ENCODE data around the gene RPL29.
"Not testable (repeated sequence)": the region's sequence is repeated elsewhere in the genome, so short reads cannot be mapped to it uniquely, and the experiment has no call there.

RPL29 gene

DNA sequence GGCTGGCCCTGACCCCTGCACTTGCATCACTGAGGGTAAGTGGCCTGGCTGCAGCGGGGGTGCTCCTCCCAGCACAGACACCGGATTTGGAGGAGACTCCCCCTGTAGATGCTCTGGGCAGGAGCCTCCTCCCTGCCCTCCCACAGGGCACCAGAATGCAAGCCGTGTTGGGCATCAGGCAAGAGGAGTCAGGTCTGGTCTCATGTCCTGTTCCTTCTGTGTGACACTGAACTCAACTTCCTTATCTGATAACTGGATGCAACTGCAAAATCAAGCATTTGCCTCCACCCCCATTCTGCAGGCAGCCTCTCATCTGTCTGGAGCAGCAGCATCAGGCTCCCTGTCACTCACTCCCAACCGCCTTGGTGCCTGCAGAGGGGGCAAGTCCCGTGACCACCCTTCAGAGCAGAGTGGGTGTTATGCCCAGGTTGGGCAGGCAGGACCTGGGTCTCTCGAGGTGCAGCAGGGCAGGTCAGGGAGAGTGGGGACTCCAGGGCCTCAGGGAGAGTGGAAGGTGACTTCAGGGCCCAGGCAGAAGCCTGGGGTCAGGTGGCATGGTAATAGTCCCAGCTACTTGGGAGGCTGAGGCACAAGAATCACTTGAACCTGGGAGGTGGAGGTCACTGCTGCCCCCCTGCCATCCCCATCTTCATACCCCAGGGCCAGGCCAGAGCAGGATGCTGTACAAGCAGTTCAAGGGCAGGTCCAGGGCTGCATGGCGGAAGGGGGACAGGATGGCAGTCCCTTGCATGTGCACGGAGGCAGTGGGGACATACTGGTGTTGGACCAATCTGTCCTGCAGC, 10.5 kb upstream of the RPL29 start:
- DNase-seq (ENCODE audit: low spot score): no peak

DNA sequence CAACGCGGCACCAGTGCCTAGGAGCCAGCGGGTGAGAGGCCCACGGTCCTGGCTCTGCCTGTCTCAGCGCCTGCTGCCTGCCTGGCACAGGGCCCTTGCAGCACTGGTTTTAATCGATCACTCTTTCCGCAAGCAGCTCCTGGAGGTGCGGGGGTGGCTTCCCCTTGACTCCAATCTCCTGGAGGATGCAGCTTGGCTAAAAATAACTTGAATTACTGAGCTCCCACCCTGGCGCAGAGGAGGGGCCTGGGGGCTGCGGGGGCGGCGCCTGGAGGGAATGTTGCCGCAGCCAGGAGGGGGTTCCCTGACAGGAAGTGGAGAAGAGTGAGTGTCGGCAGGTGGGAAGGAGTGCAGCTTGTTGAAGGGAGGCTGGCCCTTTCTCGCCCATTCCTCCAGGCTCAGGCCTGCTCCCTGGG, 9.9 kb upstream of the RPL29 start:
- DNase-seq (ENCODE audit: low spot score): peak; percentile 70

DNA sequence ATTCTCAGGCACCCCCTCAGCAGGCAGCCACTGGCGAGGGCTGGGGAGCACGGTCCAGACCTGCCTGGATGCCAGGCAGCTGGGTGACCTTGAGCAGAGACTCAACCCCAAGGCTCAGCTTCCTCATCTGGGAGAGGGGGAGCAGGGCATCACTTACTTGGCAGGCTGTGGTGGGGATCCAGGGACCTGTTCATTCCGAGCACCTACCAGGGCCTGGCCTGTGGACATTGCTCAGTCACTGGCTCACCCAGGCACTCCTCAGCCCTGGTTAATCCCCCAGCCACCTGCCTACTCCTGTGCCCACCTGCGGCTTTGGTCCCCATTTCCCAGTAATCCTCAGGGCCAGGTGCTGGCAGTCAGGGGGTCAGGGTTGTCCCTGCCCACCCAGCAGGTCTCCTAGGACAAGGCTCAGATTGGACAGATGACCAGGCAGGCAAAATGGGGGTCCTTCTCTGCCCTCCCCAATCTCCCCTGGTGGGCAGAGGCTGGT, 9.3 kb upstream of the RPL29 start:
- DNase-seq (ENCODE audit: low spot score): no peak

DNA sequence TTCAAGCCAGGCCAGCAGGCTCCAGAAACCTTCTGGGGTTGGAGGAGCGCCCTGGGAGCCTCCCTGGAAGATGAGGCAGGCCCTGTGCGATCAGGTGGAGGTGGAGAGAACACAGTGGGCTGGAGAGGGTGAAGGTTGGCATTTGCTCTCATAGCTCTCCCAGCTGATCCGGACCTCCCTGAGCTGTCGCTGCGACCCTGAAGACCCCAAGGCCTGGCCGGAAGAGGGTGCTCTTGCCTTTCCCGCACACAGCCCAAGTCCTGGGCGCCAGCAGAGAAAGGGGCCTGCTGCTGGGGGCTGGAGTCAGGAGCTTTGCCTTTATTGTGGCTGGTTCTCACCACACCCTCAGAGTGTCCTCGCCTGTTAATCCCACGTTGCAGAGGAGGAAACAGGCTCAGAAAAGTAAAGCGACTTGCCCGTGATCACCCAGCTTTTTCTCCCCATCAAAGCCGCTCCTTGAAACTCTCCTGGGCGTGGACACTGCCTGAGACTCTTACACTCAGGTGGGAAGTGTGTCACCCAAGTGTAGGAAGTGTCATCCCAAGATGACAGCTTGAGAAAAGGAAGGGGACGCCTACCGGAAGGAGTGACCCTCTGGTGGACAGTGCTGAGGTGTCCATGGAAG, 8.6 kb upstream of the RPL29 start:
- peak; percentile 91 for DNase-seq (ENCODE audit: low spot score)

DNA sequence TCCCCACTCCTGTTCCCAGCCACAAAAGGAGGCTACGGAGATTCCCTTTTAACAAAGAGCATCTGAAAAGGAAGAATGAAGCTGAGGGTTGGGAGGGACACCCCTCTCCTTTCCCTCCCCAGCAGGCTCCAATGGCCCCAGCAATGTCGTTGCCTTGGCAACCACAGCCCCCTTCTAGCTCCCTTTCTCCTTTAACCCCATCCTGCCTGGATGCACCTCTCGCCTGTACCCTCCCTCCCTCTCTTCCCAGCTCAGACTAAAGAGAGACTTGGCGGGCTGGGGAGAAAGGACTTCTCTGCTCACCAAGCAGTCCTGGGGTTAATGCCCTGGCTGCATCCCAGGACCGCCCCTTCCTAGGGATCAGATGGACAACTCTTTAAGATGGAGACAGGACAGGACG, 7.1 kb upstream of the RPL29 start:
- DNase-seq (ENCODE audit: low spot score): no peak

DNA sequence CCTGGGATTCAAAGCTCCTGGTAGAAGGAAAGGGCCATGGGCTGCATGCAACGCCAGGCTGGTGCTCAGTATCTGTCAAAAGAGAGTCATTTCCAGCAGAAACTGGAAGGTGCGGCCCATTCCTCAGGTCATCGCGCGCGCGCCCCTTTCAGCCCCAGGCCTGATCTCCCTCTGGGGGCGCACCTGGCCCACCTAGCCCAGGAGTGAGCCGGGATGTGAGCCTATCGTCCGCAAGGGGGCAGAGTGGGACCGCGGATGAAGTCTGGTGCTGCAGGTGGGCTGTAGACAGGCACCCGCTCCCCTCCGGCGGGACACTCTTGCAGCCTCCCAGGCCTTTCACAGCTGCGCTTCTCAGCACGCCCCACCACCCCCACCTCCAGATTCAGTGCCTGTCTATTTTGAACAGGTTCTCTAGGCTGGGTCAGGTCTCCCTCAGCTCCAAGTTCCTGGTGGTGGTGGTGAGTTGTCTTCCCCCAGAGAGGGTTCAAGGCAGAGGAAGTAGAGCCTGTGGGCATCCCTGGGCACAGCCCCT, 5.8 kb upstream of the RPL29 start:
- peak; percentile 91 for DNase-seq (ENCODE audit: low spot score)

DNA sequence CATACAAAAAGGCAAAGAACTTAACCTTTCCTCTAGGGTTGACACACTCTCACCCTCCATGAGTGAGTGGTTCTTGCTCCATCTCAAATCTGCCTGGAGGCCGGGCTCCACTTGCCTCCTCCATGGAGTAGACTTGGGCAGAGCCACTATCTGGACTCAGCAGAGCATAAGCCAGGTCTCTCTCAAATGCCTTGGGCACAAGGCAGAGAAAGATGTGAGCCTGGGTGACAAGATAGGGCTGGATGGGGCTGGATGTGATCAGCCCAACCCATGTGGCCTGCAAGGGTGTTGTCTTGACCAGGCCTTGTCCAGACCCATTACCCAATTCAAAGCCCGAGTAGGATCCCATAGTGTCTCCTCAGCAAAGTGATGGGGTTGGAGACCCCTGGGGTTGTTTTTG, 4.2 kb upstream of the RPL29 start:
- DNase-seq (ENCODE audit: low spot score): no peak

DNA sequence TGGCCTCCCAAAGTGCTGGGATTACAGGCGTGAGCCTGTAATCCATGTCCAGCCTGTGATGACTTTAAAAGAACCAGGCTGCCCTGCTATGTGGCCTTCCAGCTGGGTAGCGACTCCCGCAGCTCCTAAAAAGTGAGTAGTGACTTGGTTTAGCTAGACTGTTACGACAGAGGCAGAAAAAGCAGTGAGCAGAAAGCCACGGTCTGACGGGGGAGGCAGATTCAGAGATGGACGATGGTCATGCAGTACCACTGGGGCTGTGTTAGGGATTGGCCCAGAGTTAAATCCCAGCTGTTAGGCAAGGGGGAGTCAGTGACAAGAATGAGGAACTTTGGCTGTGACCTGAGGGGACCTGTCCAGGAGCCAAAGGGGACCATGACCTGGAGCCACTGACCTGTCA, 3.1 kb upstream of the RPL29 start:
- no peak for DNase-seq (ENCODE audit: low spot score)

DNA sequence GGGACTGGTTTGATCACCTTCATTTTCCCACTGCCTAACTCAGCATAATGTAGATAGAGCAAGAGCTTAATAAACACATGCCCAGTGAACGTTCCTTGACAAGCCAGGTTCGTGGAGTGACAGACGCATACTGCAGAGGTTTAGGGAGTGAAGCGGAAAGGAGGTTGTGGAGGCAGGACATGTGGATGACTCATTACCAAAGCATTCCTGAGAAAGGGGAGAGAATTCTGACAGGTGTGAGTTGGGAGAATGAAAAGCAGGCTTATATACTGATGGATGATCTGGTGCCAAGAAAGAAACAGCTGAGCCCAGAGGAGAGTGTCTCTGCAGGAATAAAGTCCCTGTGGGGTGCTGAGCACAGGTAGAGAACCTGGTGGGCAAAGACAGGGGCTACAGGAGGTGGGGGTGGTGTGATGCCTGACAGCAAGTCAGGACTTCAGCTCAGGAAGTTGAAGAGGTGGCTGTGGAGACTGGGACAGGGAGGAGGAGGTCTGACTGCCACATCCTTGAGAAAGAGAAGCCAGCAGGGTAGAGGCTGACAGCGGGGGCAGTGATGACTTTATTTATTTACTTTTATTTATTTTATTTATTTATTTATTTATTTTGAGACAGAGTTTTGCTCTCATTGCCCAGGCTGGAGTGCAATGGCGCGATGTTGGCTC, 2.4 kb upstream of the RPL29 start:
- no peak for DNase-seq (ENCODE audit: low spot score)

DNA sequence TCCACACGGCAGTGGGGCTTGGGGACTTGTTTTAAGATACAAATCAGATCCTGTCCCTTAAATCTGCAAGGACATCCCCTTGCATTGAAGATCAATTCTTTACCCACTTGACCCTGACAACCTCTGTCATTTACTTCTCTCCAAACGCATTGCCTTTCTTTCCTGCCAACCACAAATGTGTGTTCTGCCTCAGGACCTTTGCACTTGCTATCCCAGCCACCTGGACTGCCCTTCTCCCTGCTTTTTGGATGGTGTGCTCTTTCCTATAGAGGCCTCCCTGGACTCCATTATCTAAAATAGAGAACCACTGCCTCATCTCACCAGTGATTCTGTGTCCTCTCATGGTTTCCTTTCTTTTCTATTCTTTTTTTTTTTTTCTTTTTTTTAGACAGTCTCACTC, 1.5 kb upstream of the RPL29 start:
- DNase-seq (ENCODE audit: low spot score): no peak

DNA sequence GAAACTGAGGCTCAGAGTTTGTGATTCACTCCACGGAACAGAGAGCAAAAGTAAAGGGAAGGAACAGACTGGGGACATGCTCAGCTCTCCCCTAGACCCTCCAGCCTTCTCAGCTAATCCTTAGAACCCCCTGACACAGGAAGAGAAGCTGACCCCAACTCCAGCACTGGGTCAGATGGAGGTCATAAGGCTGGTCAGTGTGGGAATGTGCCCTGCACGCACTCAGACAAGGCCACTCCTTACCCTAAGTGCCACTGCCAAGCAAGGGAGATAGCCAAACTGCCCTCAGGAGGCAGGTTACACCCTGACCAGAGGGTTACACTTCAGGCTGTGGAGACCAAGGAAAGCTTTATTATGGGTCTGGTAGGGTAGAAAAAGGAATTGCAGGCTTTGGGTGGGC, 1.2 kb downstream of the RPL29 start:
- no peak for DNase-seq (ENCODE audit: low spot score)

DNA sequence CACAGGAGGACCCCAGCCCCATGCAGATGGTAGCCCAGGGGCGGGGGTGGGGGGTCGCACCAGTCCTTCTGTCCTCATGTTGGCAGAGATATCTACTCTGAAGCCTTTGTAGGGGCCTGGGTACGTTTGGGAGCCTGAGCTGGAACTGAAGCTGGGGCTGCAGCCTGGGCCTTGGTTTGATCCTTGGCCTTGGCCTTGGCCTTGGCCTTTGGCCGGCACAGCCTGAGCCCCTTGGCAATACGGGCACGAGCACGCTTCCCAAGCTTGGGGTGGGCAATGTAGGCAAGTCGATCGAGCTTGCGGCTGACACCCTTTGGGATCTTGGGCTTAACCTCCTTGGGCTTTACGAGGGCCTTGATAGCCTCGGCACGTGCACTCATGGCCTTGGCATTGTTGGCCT, 2.0 kb downstream of the RPL29 start:
- DNase-seq (ENCODE audit: low spot score): not testable (repeated sequence)

DNA sequence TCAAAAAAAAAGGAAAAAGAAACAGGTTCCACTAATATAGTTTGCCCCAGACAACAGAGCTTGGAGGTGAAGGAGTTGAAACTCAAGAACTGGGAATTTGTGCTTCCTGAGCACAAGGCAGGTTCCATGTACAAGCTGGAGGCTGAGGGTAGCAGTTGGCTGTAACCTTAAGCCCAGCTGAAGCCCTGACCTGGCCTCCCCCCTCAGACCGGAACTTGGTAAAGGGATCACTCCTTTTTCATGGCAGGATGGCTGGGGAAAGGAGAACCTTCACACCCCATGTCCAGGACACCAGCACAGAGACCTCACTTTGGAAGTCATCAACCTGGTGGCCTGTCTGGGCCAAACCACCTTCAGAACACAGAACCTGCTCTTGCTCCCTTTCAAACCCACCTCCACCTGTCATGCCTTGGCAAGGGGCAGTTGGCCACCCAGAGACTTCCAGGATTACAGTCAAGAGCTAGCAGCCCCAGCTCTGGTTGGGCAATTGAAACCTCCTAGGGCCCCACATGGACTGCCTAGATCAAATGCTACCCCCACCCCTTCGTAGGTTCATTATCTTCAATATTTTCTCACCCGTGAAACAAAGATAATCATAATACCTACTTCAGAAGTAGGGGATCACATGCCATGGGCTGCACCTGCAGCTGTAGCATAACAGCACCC, 3.5 kb downstream of the RPL29 start:
- DNase-seq (ENCODE audit: low spot score): no peak

DNA sequence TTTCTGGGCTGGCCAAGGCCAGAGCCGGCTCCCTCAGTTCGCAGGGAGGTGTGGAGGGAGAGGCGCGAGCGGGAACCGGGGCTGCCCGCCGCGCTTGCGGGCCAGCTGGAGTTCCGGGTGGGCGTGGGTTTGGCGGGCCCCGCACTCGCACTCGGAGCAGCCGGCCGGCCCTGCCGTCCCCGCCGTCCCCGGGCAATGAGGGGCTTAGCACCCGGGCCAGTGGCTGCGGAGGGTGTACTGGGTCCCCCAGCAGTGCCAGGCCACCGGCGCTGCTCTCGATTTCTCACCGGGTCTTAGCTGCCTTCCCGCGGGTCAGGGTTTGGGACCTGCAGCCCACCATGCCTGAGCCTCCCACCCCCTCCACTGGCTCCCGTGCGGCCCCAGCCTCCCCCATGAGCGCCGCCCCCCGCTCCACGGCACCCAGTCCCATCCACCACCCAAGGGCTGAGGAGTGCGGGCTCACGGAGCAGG, 5.2 kb downstream of the RPL29 start:
- not testable (repeated sequence) for DNase-seq (ENCODE audit: low spot score)

DNA sequence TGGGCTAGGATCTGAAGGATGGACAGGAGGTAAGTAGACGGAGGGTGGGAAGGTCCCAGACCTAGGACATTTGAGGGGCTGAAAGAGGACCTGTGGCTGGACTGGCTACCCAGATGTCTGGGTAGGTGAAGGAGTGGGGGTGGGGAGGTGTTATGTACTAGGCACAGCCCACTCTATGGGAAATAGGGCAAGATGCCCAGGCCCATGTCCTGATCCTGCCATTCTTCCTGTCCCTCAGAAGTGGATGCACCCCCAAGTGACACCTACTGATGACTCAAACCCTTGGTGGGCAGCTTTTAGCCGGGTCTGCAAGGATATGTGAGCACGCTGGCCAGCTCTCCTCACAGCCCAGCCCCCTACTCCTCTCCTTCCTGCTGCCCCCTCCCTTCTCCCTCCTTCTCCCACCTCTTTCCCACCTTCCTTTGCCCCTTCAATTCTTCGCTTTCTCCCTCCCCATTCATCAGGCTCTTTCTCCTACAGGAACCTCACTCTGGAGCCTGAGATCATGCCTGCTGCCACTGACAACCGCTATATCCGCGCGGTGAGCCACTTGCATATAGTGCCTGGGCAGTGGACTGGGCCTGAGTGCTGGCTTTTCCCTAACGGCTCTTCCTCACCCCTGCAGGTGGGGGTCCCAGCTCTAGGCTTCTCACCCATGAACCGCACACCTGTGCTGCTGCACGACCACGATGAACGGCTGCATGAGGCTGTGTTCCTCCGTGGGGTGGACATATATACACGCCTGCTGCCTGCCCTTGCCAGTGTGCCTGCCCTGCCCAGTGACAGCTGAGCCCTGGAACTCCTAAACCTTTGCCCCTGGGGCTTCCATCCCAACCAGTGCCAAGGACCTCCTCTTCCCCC, 7.2 kb downstream of the RPL29 start:
- no peak for DNase-seq (ENCODE audit: low spot score)

DNA sequence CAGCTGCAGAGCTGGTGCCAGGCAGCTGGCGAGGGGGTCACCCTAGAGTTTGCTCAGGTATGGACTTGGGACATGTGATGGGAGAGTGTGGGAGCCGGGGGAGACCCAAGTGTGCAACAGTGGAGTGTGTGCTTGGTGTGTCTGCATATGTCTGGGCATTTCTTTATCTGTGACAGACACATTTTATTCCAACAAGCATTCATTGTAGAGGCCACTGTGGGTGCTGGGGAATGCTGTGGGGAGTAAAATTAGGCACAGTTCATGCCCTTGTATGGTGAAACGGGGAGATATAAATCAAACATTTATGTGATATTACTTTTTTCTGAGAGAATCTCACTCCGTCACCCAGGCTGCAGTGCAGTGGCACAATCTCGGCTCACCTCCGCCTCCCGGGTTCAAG, 8.1 kb downstream of the RPL29 start:
- DNase-seq (ENCODE audit: low spot score): no peak

DNA sequence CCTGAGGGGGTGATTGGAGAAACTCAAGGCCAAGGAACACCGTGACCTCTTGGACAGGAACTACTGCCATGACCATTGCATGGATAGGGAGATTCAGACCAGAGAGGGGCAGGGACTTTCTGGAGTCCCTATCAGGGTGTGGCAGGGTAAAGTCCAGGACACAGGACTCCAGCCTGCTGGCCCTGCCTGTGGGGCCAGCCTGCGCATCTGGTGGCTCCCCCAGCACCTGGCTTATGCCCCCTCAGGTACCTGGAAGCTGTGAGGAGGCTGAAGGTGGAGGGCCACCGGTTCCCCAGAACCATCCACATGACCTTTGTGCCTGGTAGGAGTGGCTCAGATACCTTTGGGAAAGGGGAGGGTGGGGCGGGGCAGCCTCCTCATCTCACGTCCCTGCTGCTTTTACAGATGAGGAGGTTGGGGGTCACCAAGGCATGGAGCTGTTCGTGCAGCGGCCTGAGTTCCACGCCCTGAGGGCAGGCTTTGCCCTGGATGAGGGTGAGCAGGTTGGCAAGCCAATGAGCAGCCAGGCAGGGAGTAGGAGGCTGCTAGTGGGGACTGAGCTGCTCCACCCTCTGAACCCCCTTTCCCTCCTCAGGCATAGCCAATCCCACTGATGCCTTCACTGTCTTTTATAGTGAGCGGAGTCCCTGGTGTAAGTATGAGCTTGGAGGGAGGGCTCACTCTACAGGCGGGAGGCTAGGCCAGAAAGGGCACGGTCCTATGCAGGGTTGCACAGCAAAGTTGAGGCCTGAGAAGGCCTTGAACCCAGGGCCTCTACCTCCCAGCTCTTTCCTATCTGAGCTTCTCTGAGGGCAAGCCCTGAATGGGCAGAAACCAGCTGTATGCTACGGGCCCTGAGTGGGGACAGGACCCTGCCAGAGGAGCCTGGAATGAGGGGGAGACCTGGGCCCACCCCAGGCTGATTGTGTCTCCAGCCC, 9.4 kb downstream of the RPL29 start:
- DNase-seq (ENCODE audit: low spot score): no peak

DNA sequence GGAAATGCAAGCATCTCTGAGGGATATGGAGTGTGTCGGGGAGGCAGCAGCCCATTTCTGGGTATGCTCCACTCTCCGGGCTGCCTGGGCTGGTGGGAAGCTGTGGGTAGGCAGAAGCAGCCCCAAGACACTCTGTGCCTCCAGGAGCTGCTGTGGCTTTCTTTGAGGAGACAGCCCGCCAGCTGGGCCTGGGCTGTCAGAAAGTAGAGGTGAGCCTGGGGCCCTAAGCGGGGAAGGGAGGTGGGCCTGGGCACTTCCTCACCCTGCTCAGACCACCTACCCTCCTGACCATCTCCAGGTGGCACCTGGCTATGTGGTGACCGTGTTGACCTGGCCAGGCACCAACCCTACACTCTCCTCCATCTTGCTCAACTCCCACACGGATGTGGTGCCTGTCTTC, 10.6 kb downstream of the RPL29 start:
- DNase-seq (ENCODE audit: low spot score): no peak

DNA sequence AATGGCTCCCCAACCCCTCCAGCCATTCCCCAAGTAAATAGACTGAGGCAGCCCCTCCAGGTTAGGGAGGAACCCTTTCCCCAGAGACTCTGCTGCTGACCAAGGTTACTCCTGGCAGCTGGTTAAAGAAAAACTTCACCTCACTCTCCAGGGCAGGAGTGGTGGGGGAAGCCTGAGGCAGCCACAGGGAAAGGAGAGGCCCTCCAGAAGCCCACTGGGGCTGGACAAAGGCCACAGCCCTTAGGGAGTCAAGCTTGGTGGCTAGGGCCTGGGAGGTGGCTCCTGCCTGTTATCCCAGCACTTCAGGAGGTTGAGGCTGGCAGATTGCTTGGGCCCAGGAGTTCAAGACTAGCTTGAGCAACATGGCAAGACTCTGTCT, 11.4 kb downstream of the RPL29 start:
- no peak for DNase-seq (ENCODE audit: low spot score)

DNA sequence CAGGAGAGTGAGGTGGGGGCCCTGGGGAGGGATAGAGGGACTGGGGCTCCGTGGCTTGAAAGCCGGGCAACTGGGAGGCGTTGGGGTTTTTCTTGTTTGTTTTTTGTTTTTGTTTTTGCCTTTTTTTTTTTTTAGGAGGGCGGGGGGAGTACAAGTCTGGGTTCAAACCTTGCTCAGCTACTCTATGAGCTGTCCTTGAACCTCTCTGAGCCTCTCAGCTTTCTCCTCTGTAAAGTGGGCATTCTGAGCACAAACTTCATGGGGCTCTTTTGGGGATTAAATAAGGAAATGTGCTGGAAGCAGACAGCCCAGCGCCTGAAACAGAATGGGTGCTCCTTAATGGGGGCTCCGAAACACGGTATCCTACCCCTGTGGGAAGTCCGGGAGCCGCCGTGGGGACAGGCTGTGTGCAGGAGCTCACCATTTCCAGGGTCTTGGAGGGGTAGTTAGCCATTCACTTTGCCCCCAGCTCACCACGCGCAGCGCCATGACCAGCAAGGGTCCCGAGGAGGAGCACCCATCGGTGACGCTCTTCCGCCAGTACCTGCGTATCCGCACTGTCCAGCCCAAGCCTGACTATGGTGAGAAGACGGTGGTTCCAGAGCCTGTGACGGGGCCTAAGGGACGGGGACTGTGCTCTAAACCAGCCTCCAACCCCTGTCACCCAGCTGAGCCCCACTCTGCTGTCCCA, 12.0 kb downstream of the RPL29 start:
- no peak for DNase-seq (ENCODE audit: low spot score)
